HG03025 (cell line): Measurements from ENCODE around the gene PHF21A.
"Not testable (repeated sequence)": the region's sequence is repeated elsewhere in the genome, so short reads cannot be mapped to it uniquely, and the experiment has no call there.

ENCODE experiments used
- ATAC-seq: cut with Tn5 transposase; IDR thresholded peaks from one replicate; pipeline ENCODE4 v1.9.1; 2021; ENCODE audit warnings: mild to moderate bottlenecking, moderate library complexity; ENCODE audit not compliant: unreplicated experiment, low FRiP score

PHF21A gene

GRCh38 chr11:46120346-46121300 lies 631 bp downstream of the PHF21A start:
- no peak for ATAC-seq

GRCh38 chr11:46119352-46120216 lies 1.7 kb downstream of the PHF21A start:
- no peak for ATAC-seq

- no peak for ATAC-seq
Observed at GRCh38 chr11:46118702-46119351, 2.4 kb downstream of the PHF21A start.

- ATAC-seq = no peak
Observed at GRCh38 chr11:46117842-46118241, 3.4 kb downstream of the PHF21A start.

GRCh38 chr11:46116712-46117037 lies 4.6 kb downstream of the PHF21A start:
- ATAC-seq = not testable (repeated sequence)

GRCh38 chr11:46116007-46116711 lies 5.1 kb downstream of the PHF21A start:
- ATAC-seq = no peak

- ATAC-seq = no peak
Observed at GRCh38 chr11:46114961-46115360, 6.3 kb downstream of the PHF21A start.

- no peak for ATAC-seq
Observed at GRCh38 chr11:46114378-46114777, 6.9 kb downstream of the PHF21A start.

GRCh38 chr11:46112961-46113607 lies 8.2 kb downstream of the PHF21A start:
- no peak for ATAC-seq

GRCh38 chr11:46108751-46109150 lies 12.5 kb downstream of the PHF21A start:
- ATAC-seq = no peak

GRCh38 chr11:46107780-46108179 lies 13.5 kb downstream of the PHF21A start:
- ATAC-seq = no peak

GRCh38 chr11:46107408-46107718 lies 13.9 kb downstream of the PHF21A start:
- ATAC-seq = no peak

GRCh38 chr11:46106530-46107407 lies 14.5 kb downstream of the PHF21A start:
- no peak for ATAC-seq

- no peak for ATAC-seq
Observed at GRCh38 chr11:46105926-46106325, 15.3 kb downstream of the PHF21A start.

GRCh38 chr11:46105134-46105628 lies 16.1 kb downstream of the PHF21A start:
- ATAC-seq = no peak

- no peak for ATAC-seq
Observed at GRCh38 chr11:46102843-46103242, 18.4 kb downstream of the PHF21A start.

GRCh38 chr11:46100670-46101069 lies 20.6 kb downstream of the PHF21A start:
- no peak for ATAC-seq

GRCh38 chr11:46099963-46100316 lies 21.3 kb downstream of the PHF21A start:
- no peak for ATAC-seq

GRCh38 chr11:46090375-46090774 lies 30.9 kb downstream of the PHF21A start:
- no peak for ATAC-seq
